CD4-positive, alpha-beta T cell (primary cell): Measurements from ENCODE around the gene SCO2. TPM values are rescaled to one million over a fixed set of nuclear protein-coding genes. Genes with fewer than 3 reads are reported as not detected.
A peak's percentile ranks its signal among the peaks of the same experiment; 100 is the strongest.

Experiments
- ATAC-seq: fragments of 200-7000 bp; cut with Tn5 transposase; one replicate; pipeline ENCODE4 v1.10.0; 2022; ENCODE audit warnings: mild to moderate bottlenecking; ENCODE audit not compliant: poor library complexity
- CTCF ChIA-PET: fragments of 350-600 bp; sonication (Branson Sonifier 250); formaldehyde crosslinking; loops from one replicate; lab custom pipeline; 2021; ENCODE audit warnings: antibody characterized with exemption, inconsistent platforms; lab: Charles Lee
- POLR2A ChIA-PET: fragments of 350-600 bp; sonication (Branson Sonifier 250); formaldehyde crosslinking; loops from one replicate; lab custom pipeline; 2021; ENCODE audit warnings: antibody characterized with exemption, inconsistent platforms; lab: Charles Lee
- DNase-seq, 14 experiments: peaks; one replicate each; pipeline ENCODE4 v3.0.0-alpha.2; 2013 to 2020; ENCODE audit warnings: mixed read lengths in 2 of 14
- H3K27ac ChIP-seq, 2 donors: one replicate each; pipeline versions ENCODE4 v1.5.1 to v1.7.0; 2013; ENCODE audit warnings: low read length in 2 of 2, low read depth in 1 of 2, mild to moderate bottlenecking in 1 of 2
- H3K27me3 ChIP-seq, 2 experiments: 1 replicate in 1 of 2; 2 replicates in 1 of 2; pipeline versions ENCODE4 v1.6.1 to v1.7.0; 2013; ENCODE audit warnings: low read length in 2 of 2, control low read depth in 1 of 2, mild to moderate bottlenecking in 1 of 2, moderate library complexity in 1 of 2; ENCODE audit not compliant: insufficient read depth in 2 of 2, control insufficient read depth in 1 of 2
- H3K36me3 ChIP-seq: one replicate; pipeline ENCODE4 v1.6.1; 2013; ENCODE audit warnings: low read length, control low read depth; ENCODE audit not compliant: insufficient read depth
- H3K4me1 ChIP-seq: one replicate; pipeline ENCODE4 v1.6.1; 2013; ENCODE audit warnings: low read length, control low read depth; ENCODE audit not compliant: insufficient read depth
- H3K4me3 ChIP-seq: one replicate; pipeline ENCODE4 v1.5.1; 2013; ENCODE audit warnings: mild to moderate bottlenecking, low read length, moderate library complexity
- H3K9me3 ChIP-seq, 2 experiments: 1 replicate in 1 of 2; 2 replicates in 1 of 2; pipeline versions ENCODE4 v1.6.1 to v1.7.0; 2013; ENCODE audit warnings: low read length in 2 of 2, mild to moderate bottlenecking in 2 of 2, control low read depth in 1 of 2, moderate library complexity in 1 of 2; ENCODE audit not compliant: control insufficient read depth in 1 of 2, insufficient read depth in 1 of 2
- H3K27ac Mint-ChIP-seq: one replicate; pipeline ENCODE4 v1.8.0; 2020; ENCODE audit warnings: mixed read lengths
- H3K27me3 Mint-ChIP-seq: one replicate; pipeline ENCODE4 v1.8.0; 2021; ENCODE audit warnings: mixed read lengths
- H3K36me3 Mint-ChIP-seq: one replicate; pipeline ENCODE4 v1.8.0; 2021; ENCODE audit warnings: low read depth, mixed read lengths
- H3K4me1 Mint-ChIP-seq: one replicate; pipeline ENCODE4 v1.8.0; 2021; ENCODE audit warnings: low read depth, mixed read lengths
- H3K4me3 Mint-ChIP-seq: one replicate; pipeline ENCODE4 v1.8.0; 2020; ENCODE audit warnings: mild to moderate bottlenecking, mixed read lengths
- H3K9me3 Mint-ChIP-seq: one replicate; pipeline ENCODE4 v1.8.0; 2020; ENCODE audit warnings: mixed read lengths
- CTCF ChIP-seq: fragments of 200-600 bp; IDR thresholded peaks from one replicate; pipeline ENCODE4 v1.8.0; 2022; ENCODE audit warnings: antibody characterized with exemption, mild to moderate bottlenecking
- intact Hi-C, 2 experiments: fragments of 100-400 bp; cut with DNase I in 1 of 2; cut with micrococcal nuclease in 1 of 2; formaldehyde crosslinking; loops; one replicate each; pipeline versions ENCODE4 v1.15.1 to v1.9.0; 2023 to 2025; cut with DNase I, micrococcal nuclease
- total RNA-seq, 174 experiments: library from RNA in 2 of 174; stranded (reverse) in 2 of 174; gene quantifications; one replicate each; pipeline ENCODE4 v1.2.3 and lab custom pipeline; 2021 to 2026

Gene SCO2
- total RNA-seq, 2 experiments from 2014 or later, result 0.61 to 5.6 TPM

GRCh38 chr22:50548921-50549790 is 23.8 kb upstream of the SCO2 start:
- Mint-ChIP-seq H3K36me3 (no peaks in the 10 kb centered on the region), H3K9me3 (no peaks in the 10 kb centered on the region), H3K4me3 (peak overlapping the region; percentile 77), H3K4me1 (peaks cover 38% of the 10 kb centered on the region), H3K27me3 (no peaks in the 10 kb centered on the region), H3K27ac (peak overlapping the region; percentile 73)
- CTCF ChIA-PET, result interaction anchor here (1.0 to 3.6 kb wide), 9 partner anchors 9 to 71 kb away, joined by 3 to 27 read pairs (median 9); partner anchors contain the start of genes SCO2 and SYCE3
- ATAC-seq, result peak; percentile 8
- no peaks in the 10 kb centered on the region for H3K9me3 ChIP-seq
- intact Hi-C loops, result loop anchor here (2.0 to 5.0 kb wide), 2 partner anchors 33 to 34 kb away; partner anchors contain the start of gene CHKB (in 2 of the 2)
- POLR2A ChIA-PET, result interaction anchor here (0.9 to 5.0 kb wide), 17 partner anchors 9 to 359 kb away, joined by 3 to 87 read pairs (median 13); partner anchors contain the start of genes CHKB, LMF2, NCAPH2 and SCO2
- H3K36me3 ChIP-seq, result no peaks in the 10 kb centered on the region
- H3K4me1 ChIP-seq, result peaks cover 55% of the 10 kb centered on the region
- no peaks in the 10 kb centered on the region for H3K27me3 ChIP-seq
- DNase-seq, result no peak
- TF ChIP-seq CTCF, result no peak
- peak overlapping the region; percentile 62 for H3K4me3 ChIP-seq
- peak overlapping the region in 1 of 2 donors; percentile 67 for H3K27ac ChIP-seq

- peak; percentile 70 for ATAC-seq
- Histone ChIP-seq H3K27me3 (no peaks in the 10 kb centered on the region), H3K4me1 (peaks cover 61% of the 10 kb centered on the region), H3K27ac (peak overlapping the region; percentile 67 to 74), H3K36me3 (no peaks in the 10 kb centered on the region), H3K9me3 (no peaks in the 10 kb centered on the region), H3K4me3 (peak overlapping the region; percentile 62)
- no peaks in the 10 kb centered on the region for H3K27me3 Mint-ChIP-seq
- TF ChIP-seq CTCF, result no peak
- ChIA-PET POLR2A (interaction anchor here (0.6 to 5.0 kb wide), 18 partner anchors 9 to 358 kb away, joined by 3 to 87 read pairs (median 9); partner anchors contain the start of genes CHKB, LMF2, NCAPH2 and SCO2), CTCF (interaction anchor here (0.6 to 2.4 kb wide), 9 partner anchors 9 to 72 kb away, joined by 3 to 27 read pairs (median 7); partner anchors contain the start of genes SCO2 and SYCE3)
- no peaks in the 10 kb centered on the region for H3K36me3 Mint-ChIP-seq
- intact Hi-C loops, result loop anchor here (2.0 to 5.0 kb wide), 2 partner anchors 34 to 35 kb away; partner anchors contain the start of gene CHKB (in 2 of the 2)
- peaks cover 38% of the 10 kb centered on the region for H3K4me1 Mint-ChIP-seq
- peak overlapping the region; percentile 78 for H3K4me3 Mint-ChIP-seq
- DNase-seq, result peak in 13 of 14 experiments; percentile 42 to 79 (median 67)
- no peaks in the 10 kb centered on the region for H3K9me3 Mint-ChIP-seq
- H3K27ac Mint-ChIP-seq, result peak overlapping the region; percentile 73
These were observed 22.9 kb upstream of the SCO2 start for GRCh38 chr22:50548040-50548920.
